Stimulated activated CD4-positive, alpha-beta T cell treated with anti-CD3 and anti-CD28 coated beads, Interleukin-4, amount 100 ng/mL, for 4 hours (primary cell): ENCODE data around the gene NR3C2.

ENCODE experiments used
- DNase-seq, 2 experiments: peaks; one replicate each; pipeline ENCODE4 v3.0.0-alpha.2; 2020

NR3C2 gene

DNA sequence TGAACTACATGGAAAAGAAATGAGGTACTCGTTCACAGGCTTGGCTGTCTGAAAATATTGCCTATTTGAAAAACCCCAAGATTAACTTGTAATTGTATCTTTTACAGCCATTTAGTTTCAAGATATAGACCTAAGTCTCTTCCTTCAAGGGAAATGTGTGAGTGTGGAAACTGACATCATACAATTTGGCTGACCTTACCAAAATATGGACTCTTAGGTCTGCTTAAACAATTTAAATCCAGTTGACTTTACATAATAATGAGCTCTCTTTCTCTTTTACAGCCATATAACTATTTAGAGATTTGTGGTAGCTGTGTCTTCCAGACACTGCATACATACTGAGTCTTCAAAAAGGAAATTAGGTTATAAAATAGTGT, 186.9 kb downstream of the NR3C2 start:
- DNase-seq, result no peak

DNA sequence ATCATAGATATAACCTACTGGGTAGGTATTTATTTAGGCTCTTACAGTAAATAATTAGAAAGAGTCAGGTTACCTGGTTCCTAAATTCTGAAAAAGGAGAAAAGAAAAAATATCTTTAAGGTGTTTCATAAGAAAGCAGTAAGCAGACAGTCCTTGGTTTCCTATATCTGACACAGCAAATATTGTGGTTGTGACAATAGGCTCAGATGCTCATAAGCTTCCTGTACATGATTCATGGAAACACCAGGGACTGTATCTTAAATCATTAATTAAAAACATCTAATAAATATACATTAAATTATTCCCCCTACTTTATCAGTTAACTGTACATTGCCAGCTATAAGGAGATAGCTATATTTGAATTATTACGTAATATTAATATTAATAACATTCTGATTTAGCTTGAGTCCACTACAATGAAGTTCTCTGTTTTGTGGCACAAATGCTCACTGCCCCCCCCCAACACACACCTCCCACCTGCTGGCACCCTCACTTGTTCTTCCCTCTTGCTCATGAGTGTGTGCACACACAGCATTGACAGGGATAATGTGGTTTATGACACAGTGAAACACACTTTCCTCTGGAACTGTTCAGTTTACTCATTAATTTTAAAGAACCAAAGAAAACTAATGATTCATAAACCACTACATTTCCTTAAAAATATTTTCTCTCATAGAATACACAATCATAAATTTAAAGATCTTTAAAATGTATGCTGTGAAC, 187.4 kb downstream of the NR3C2 start:
- no peak for DNase-seq

DNA sequence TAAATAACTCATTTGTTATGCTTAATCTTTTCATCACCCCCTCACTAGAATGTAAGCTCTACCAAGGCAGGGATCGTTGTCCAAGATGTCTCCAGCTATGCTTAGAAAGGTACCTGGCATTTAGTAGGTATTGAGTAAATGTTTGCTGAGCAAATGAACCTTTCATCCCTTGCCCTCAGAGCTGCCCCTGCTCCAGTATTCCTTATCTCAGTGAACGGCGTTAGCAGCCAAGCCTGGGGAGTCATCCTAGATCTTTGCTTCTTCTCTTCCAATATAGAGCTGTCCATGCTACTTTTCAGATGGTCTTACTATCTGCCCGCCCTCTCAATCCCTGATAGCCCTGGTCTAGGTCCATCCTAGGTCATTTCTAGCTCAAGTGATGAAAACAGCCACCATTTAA, 188.4 kb downstream of the NR3C2 start:
- no peak for DNase-seq

DNA sequence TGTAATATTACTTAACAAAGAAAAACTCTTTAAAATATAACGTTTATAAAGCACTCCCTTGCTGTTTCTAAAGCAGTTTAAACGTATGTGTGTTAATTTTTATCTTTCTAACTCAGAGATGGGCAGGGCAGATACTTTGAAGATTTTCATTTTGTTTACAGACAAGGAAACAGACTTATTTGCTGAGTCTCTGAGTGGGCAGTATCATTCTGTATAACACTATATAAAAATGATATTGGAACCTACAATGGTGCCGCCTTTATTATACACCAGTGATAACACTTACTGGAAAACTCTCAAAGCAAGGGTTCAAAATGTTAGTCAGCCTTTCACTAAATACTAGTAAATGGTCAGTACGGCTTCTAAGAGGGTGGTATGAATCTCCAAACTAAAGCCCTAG, 193.4 kb downstream of the NR3C2 start:
- DNase-seq, result no peak

DNA sequence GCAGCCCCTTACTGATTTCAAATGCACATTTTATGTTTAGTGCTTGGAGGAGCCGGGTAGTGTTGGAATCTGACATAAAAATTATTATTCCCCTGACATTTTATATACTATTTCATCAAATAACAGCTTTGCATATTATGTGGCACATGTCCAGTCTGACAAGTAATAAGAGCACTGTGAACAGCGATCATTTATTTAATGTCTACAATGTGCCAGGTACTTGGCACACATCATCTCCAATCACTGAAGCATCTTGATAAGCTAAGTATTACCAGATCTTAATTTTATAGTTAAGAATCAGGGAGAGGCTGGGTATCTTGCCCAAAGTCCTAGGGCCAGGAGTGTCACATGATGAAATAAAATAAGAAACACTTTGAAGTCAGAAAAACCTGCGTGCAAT, 197.2 kb downstream of the NR3C2 start:
- no peak for DNase-seq

DNA sequence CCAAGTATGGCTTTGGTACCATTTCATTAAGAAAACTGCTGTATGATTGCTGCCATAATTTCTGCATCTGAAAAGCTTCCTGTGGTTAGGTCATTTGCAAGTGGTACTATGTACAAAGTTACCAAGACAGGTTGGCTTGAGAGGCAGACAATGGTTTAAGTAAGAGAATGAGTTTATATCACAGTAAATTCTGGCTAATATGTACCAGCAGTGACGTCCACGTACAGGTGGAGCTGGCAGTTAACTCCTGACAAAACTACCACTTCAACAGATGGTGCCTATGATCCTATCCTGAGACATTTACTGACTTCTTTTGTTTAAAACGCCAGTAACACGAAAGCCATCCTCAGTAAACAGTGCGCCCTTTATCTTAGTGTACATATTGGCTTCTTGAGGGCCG, 198.4 kb downstream of the NR3C2 start:
- no peak for DNase-seq

DNA sequence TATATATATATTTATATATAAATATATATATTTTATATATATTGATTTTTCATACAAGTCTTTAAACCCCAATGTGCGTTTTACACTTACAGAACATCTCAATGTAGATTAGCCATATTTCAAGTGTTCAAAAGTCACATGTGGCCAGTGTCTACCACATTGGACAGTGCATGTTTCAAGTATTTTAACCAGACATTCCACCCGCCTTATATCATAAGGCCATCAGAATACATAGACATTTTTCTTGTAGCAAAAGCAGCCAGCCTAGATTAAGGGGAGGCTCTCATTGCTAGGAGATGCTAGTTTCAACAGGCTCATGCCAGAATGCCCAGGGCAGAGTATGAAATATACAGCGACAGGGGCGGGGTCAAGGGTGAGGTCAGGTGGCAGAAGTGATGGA, 202.0 kb downstream of the NR3C2 start:
- DNase-seq, result no peak

DNA sequence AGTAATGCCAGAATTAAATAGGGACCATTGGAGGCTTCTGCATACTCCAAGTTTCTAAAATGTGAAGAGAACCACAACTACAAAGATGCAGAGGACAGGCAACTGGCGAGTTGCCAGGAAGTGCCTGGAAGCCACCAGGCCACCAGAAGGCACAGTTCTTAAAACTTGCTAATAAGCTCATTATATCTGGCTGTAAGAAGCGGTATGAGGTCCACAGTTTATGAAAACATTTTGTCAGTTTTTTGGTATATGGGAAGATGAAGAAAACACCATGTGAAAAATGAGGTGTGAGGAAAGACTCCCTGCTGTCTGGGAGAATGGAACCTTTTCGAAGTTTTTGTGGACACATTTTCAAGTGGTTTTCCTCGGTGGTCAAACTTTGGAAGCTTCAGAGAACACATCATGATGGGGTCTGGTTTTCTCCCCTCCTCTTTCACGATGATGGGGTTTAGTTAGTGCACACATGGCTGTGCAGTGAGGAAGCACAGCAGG, 202.7 kb downstream of the NR3C2 start:
- no peak for DNase-seq

DNA sequence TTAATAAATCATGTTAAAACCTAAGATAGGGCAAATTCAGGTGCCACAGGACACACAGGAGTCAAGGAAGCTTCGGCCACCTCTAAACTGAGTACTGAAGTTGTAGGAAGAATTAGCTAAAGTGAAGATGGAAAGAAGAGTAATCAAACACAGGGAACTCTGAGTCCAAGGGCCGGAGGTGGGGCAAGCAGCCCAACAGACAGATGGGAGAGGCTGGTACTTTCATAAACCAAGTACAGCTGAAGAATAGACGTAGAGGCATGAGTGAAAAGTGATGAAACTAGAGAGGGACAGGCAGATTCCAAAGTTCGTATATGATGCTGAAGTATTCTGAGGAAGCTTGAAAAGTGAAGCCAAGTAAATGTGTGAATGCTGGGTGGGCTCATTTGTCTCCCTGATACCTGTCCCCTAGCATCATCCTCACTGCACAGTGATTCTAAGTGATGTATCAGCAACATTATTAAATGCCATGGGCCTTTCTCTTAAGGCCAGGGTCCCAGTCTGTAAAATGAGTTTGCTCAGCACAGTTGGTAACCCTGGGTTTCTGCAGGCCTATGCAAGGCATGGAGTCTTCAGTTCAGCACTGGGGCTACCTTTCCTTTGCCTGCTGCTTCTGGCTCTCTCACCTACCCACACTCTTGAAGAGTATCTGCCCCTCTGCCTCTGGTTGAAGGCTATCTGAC, 203.3 kb downstream of the NR3C2 start:
- DNase-seq, result no peak

DNA sequence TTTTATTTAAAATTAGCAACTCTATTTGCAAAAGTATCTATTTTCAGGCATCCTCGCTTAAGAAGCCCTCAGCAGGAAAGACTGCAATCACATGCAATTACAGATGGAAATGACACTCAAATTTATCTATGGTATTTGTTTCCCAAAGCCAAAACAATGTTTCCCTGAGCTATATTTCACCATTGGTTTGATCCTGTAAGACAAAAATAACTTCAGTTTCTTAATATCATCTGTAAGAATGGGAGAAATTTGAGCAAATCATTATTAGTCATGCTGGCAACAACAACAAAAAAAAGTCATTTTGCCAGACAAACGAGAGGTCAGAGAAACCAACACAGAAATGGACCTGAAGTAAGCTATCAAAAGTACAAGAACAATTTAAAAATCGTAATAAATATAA, 204.1 kb downstream of the NR3C2 start:
- DNase-seq, result no peak

DNA sequence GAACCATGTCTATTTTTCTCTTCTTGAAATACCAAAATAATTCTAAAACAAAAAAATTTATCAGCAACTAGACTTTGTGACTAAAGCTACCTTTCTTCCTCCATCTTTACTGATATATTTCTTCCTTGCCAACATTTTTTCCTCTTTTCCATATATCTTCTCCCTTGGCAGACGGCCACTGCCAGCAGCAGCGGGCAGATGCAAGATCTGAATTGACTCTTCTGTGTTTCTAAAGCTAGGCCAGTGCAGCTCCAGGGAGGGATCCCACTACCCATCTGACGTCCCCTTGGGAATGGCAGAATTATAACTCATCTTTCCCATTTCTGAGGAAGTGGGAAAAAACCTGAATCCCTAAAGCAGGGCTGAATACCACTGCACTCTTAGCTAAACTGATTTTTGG, 206.4 kb downstream of the NR3C2 start:
- no peak for DNase-seq

DNA sequence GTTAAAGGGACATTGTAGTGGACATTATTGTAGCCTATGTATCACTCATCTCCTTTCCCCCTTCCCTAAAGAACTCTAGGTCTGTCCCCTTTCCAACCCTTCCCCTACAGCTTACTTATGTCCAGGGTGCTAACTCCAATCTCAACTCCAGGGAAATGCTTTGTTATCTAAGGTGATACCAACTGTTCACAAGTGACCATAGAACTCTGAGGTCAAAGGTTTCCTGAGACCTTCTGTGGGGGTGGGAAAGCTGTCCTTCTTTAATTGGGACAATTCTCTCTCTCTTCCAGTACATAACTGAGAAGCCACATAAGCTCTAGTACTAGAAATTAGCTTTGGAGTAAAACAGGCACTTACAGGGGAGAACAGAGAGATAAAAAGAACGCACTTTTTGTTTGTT, 212.4 kb downstream of the NR3C2 start:
- DNase-seq, result no peak

DNA sequence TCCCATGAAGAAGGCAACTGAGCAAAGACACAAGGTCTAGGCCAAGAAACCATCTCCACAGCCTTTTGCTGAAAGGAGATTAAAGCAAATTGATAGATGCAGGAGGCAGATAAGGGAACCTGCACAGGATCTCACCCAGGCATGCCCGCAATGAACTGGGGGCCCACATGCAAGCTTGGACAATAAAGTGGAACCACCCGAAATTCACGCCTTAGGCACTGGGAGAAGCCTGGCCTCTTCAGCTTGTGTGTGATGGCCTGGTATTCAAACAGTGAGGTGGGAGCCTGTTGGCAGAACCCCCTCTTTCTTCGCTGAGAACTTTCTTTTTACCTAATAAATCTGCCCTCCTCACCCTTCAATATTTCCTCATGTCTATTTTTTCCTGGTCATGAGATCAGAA, 213.2 kb downstream of the NR3C2 start:
- DNase-seq, result no peak

DNA sequence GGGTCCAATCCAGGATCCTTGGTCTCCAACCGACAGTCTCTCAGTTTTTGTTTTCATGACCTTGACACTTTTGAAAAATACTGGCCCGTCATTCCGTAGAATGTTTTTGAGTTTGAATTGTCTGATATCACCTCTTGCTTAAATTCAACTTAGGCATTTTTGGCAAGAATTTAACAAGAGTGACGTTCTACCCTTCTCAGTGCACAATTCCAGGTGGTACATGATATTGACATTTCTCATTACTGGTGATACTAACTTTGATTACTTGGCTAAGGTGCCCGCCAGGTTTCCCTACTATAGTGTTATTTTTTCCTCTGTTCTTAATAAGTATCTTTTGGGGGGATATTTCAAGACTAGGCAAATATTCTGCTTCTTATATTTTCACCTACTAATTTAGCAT, 215.1 kb downstream of the NR3C2 start:
- no peak for DNase-seq

DNA sequence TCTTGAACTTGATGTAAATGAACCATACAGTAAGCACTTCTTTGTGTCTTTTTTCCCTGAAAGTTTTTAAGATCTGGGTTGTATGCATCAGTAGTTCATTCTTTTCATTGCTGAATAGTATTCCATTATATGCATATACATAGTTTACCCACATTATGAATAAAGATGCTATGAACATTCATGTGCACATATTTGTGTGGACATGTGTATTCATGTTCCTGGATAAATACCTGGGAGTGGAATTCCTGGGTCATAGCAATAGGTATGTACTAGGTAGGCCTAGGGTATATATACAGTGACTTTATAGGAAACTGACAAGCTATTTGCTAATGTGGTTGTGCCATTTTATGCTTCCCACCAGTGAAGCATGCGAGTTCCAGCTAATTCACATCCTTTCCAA, 215.9 kb downstream of the NR3C2 start:
- DNase-seq, result no peak

DNA sequence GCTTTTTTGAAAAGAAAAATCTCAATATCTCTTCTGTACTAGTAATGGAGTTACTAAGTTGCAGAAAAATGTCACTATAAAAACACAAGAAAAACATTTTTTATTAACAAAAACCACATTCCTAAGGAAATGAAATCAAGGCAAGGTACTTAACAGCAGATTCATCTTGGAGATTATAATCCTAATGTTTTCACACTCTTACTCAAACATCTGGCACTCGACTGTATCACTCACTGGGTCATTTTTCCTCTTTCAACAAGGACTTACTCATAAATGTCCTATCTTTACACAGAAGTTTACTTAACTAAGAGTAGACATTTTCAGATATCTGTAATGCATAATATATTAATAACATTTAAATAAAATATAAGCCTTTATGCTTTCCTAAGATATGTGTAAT, 216.6 kb downstream of the NR3C2 start:
- no peak for DNase-seq

DNA sequence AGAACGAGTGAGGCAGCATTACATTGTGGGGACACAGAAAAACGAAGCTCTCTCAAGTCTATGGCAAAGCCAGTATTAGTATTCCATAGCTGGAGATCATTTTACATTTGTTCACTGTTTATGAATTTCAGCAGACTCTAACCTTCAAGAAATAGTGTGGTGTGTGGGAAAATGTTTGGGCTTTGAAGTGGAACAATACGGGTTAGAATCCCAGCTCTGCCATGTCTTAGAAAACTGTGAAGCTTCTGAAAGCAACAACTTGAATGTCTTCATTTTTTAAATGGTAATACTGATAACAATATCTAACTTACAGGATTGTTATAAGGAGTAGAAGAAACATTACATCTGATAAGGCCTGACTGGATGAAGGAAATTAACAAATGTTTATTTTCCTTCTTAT, 217.7 kb downstream of the NR3C2 start:
- DNase-seq, result no peak

DNA sequence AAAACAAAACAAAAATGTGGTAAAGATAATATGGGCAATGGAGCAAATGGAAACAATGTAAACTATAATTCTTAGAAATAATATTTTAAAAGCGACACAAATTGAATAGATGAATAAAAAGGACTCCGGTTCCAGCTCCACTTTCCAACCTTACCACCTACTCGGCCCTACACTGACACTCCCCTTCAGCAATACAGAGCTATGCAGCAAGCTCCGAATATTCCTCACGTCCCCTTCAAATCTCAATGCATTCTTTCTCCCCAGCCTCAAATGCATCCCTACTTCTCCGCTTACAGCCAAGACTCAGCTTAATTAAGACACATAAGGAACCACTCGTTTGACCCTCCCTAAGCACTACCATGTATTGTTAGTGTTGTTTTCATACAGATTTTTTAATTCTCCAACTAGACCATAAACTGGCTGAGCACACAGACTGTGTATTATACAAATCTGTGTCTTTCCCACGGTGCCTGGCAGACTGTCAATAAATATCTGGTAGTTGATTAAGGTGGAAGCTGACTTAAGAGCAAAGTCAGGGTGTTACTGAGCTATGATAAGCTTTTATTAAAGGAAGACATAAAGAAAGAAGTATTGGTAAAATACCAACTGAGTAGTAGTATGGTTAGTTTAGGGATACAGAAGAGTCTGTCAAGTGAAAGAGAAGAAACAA, 219.1 kb downstream of the NR3C2 start:
- no peak for DNase-seq

DNA sequence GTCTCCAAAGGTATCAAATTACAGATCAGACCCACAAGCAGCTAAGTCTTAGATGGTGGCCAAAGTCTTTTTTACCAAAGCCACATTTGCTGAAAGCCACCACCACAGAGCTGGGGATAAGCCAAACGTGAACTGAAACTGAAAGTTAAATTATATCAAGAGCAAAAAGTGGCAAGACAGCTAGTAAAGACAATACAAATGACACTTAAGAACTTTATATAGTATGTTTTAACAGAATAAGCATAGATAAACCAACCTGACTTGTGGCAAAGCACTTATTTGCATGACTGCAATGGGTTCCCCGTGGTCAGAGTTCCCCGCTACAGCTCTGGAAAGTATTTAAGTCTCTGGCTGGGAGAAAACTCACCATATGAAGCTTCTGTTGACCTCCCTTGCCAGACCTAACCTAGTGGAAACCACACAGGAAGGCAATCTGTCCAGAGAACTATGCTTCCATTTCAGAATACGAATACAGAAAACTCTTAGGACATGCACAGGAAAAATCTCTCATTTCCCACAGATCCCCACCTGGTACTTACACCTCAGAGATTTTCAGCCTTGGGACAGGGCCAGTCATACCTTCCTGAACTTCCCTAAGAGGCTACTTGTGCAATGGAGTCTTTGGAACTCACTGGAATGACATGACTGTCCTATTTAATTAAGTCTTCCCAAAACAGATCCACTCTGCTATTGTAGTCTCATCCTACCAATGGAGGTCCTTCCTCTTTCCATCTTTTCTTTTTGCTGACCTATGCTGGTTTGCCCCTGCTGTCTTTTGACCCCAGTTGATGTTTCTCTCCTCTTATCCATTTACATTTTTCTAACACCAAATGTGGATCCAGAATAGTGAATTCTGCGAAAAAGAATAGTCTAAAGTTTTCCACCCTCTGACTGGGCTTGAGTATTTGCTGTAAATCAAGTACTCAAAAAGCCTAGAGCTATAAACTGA, 225.1 kb downstream of the NR3C2 start:
- DNase-seq, result no peak

DNA sequence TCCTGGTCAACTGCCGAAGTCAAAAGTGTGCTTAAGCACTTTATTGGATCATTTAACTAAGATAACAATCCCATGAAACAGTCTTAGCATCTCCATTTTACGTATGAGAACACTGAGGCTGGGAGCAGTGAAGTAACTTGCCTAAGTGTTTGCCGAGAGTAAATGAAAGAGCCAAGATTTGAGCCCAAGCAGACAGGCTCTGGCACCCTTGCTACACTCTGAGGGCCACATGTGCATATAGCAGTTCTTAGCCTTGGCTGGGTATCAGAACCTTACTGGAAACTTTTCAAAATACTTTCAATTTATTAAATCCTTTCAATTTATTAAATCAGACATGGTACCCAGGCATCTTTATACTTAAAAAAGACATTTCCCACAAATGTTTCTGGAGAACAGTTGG, 225.9 kb downstream of the NR3C2 start:
- DNase-seq, result no peak

DNA sequence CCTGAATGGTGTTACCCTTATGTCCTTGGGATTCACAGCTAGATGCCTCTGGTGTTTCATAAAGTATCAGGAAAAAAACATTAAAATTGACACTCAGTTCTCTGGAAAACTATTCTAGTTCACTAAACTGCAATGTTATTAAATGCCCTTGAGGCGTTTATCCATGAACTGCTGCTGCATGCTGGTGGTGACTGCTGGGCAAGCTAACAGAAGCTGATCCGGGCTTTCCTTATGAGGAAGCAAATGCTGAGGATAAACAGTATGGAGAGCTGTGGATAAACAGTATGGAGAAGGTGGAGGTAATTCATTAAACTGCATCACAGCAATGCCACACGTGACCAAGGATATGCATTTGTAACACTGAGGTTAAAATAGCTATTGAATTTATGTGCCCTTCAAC, 227.0 kb downstream of the NR3C2 start:
- no peak for DNase-seq

DNA sequence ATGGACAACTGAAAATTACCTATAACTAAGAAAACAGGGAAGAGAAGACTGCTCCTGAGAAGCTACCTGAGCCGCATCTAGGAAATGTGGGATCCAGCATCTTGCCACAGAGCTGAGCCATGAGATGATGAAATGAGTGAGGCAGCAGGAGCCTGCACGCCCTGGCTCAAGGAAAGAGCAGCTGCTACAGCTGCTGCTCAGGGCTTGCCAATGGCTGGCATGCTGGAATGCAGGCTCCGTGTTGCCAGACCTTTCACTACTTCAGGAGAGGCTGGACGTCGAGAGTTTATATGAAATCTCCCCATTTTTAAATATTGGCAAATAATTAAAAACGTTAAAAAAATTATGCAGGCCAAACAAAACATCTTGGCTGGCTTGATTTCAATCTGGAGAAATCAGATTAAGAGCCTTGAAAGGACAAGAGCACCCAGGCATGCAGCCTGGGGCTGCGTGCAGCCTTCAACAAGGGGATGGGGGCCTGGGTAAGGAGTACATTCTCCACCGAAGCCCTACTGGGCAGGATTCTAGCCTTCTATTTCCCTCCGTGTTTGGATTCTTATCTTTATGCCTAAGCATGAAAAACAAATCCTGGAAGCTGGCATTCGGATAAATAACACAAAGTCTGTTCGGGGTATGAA, 227.6 kb downstream of the NR3C2 start:
- DNase-seq, result no peak

DNA sequence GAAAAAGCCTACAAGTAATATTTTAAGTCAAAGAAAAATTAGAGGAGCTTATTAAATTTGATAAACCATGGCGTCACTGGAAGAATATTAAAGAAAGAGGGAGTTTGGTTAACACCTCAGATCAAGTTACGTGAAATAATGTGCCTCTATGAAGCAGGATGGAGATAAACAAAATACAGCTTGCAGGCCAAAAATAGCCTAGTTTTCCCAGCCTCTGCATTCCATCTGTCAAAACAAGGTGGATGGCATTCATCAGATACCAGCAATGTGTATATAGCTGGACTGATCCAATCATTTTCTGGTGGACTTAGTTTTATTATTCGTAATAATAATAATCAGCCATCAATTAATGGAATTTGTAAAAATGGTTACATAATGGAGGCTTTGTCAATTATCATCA, 230.7 kb downstream of the NR3C2 start:
- DNase-seq, result no peak
